Panc1 (cell line): Measurements from ENCODE around the gene CCDC116.

Source experiments
- CTCF ChIP-seq: fragments of 450-650 bp; IDR thresholded peaks from 2 replicates; pipeline ENCODE4 v1.5.1; 2017; ENCODE audit warnings: mild to moderate bottlenecking
- POLR2AphosphoS5 ChIP-seq: IDR thresholded peaks from 2 replicates; pipeline ENCODE4 v1.6.1; 2012; ENCODE audit warnings: mild to moderate bottlenecking, low read depth, low read length, moderate library complexity
- SIN3A ChIP-seq: IDR thresholded peaks from 2 replicates; pipeline ENCODE4 v1.6.1; 2012; ENCODE audit warnings: low read depth, mild to moderate bottlenecking, low read length, moderate library complexity, borderline replicate concordance; ENCODE audit not compliant: insufficient read depth

- TF ChIP-seq SIN3A (no peak), CTCF (no peak), POLR2AphosphoS5 (no peak)
Observed at GRCh38 chr22:21631025-21631424, 1.5 kb upstream of the CCDC116 start.
